GM18517 (cell line): ENCODE data around the gene PPARG.
"Not testable (repeated sequence)": the region's sequence is repeated elsewhere in the genome, so short reads cannot be mapped to it uniquely, and the experiment has no call there.

Experiments
- ATAC-seq: cut with Tn5 transposase; IDR thresholded peaks from one replicate; pipeline ENCODE4 v1.9.1; 2021; ENCODE audit warnings: mild to moderate bottlenecking, moderate library complexity; ENCODE audit not compliant: unreplicated experiment

The PPARG gene

GRCh38 chr3:12472796-12473195 is 183.9 kb downstream of the PPARG start:
- no peak for ATAC-seq

- no peak for ATAC-seq
Measured at GRCh38 chr3:12473511-12473910, 184.6 kb downstream of the PPARG start.

GRCh38 chr3:12476238-12476897 is 187.5 kb downstream of the PPARG start:
- no peak for ATAC-seq

GRCh38 chr3:12477256-12477655 is 188.4 kb downstream of the PPARG start:
- ATAC-seq = no peak

- no peak for ATAC-seq
Measured at GRCh38 chr3:12478326-12478725, 189.5 kb downstream of the PPARG start.

- ATAC-seq = not testable (repeated sequence)
Measured at GRCh38 chr3:12479198-12479597, 190.3 kb downstream of the PPARG start.

- ATAC-seq = no peak
Measured at GRCh38 chr3:12479919-12480427, 191.1 kb downstream of the PPARG start.

- no peak for ATAC-seq
Measured at GRCh38 chr3:12483410-12483809, 194.5 kb downstream of the PPARG start.

- no peak for ATAC-seq
Measured at GRCh38 chr3:12483872-12484197, 195.0 kb downstream of the PPARG start.
